Hepatocyte (in vitro differentiated cells): Measurements from ENCODE around the gene LDHAL6B. TPM values are rescaled to one million over a fixed set of nuclear protein-coding genes. Genes with fewer than 3 reads are reported as not detected.

ENCODE experiments used
- DNase-seq: peaks from one replicate; pipeline ENCODE4 v3.0.0-alpha.2; 2016; ENCODE audit warnings: low spot score
- H2AFZ ChIP-seq: fragments of 200-600 bp; sonication (generic); 2 replicates; pipeline ENCODE4 v1.6.0; 2016; ENCODE audit warnings: antibody characterized with exemption, mild to moderate bottlenecking
- H3K27ac ChIP-seq: fragments of 200-600 bp; sonication (generic); 2 replicates; pipeline ENCODE4 v1.5.1; 2016; ENCODE audit warnings: mild to moderate bottlenecking
- H3K27me3 ChIP-seq: fragments of 200-600 bp; sonication (generic); 2 replicates; pipeline ENCODE4 v1.6.1; 2016
- H3K36me3 ChIP-seq: fragments of 200-600 bp; sonication (generic); replicated peaks from 2 replicates; pipeline ENCODE4 v1.5.1; 2016; ENCODE audit warnings: low read depth; ENCODE audit not compliant: insufficient read depth
- H3K4me1 ChIP-seq: fragments of 200-600 bp; sonication (generic); 2 replicates; pipeline ENCODE4 v1.5.1; 2016; ENCODE audit warnings: mild to moderate bottlenecking, moderate library complexity; ENCODE audit not compliant: insufficient read depth
- H3K4me2 ChIP-seq: fragments of 200-600 bp; sonication (generic); 2 replicates; pipeline ENCODE4 v1.6.0; 2016
- H3K4me3 ChIP-seq: fragments of 200-600 bp; sonication (generic); 2 replicates; pipeline ENCODE4 v1.5.1; 2016; ENCODE audit warnings: mild to moderate bottlenecking
- H3K79me2 ChIP-seq: fragments of 200-600 bp; sonication (generic); 2 replicates; pipeline ENCODE4 v1.6.0; 2017; ENCODE audit warnings: mild to moderate bottlenecking
- H3K9me2 ChIP-seq: fragments of 200-600 bp; sonication (generic); replicated peaks from 2 replicates; pipeline ENCODE4 v1.6.0; 2017; ENCODE audit warnings: mild to moderate bottlenecking; ENCODE audit not compliant: insufficient read depth
- H3K9me3 ChIP-seq: fragments of 200-600 bp; sonication (generic); 2 replicates; pipeline ENCODE4 v1.5.1; 2016; ENCODE audit warnings: low read depth, mild to moderate bottlenecking
- H4K20me1 ChIP-seq: fragments of 200-600 bp; sonication (generic); 2 replicates; pipeline ENCODE4 v1.6.0; 2016; ENCODE audit warnings: mild to moderate bottlenecking; ENCODE audit not compliant: insufficient read depth, poor library complexity, severe bottlenecking
- CTCF ChIP-seq: fragments of 200-600 bp; sonication (generic); IDR thresholded peaks from 2 replicates; pipeline ENCODE4 v1.5.1; 2016; ENCODE audit warnings: antibody characterized with exemption, mild to moderate bottlenecking; ENCODE audit not compliant: poor library complexity
- EZH2 ChIP-seq: fragments of 200-600 bp; sonication (generic); IDR thresholded peaks from 2 replicates; pipeline ENCODE4 v1.6.1; 2016; ENCODE audit warnings: antibody characterized with exemption, mild to moderate bottlenecking, borderline replicate concordance
- EZH2phosphoT487 ChIP-seq: fragments of 200-600 bp; sonication (generic); IDR thresholded peaks from one replicate; pipeline ENCODE4 v1.6.1; 2018; ENCODE audit warnings: antibody characterized with exemption, mild to moderate bottlenecking, low read depth, moderate library complexity; ENCODE audit not compliant: unreplicated experiment, severe bottlenecking
- WGBS: methylation state at CpG from one replicate; pipeline ENCODE4 v1.1.6; 2016; ENCODE audit warnings: low lambda C conversion rate; ENCODE audit errors: missing lambda C conversion rate; 5-methylcytosine and 5-hydroxymethylcytosine counted together
- polyA plus RNA-seq: library from polyadenylated mRNA; unstranded; fragments of >200 nt; fragmentation: Nextera tagmentation; extraction: Ambion mirVana; gene quantifications from 2 replicates; pipeline ENCODE4 v1.2.1, GENCODE V29; 2016
- total RNA-seq: library from RNA; depleted of rRNA; stranded (reverse); fragments of >200 nt; gene quantifications from 2 replicates; pipeline ENCODE4 v1.2.3, GENCODE V29; 2014

The LDHAL6B gene
- total and polyA plus RNA-seq, 2 experiments from 2014 or later, result 0.17 TPM; not detected in 1

- DNase-seq, result peak; percentile 27
- H3K36me3 ChIP-seq, result no peaks in the 10 kb centered on the region
- H3K4me1 ChIP-seq, result no peaks in the 10 kb centered on the region
- no peaks in the 10 kb centered on the region for H3K79me2 ChIP-seq
- no peaks in the 10 kb centered on the region for H3K27me3 ChIP-seq
- H3K4me3 ChIP-seq, result no peak overlapping the region
- no peaks in the 10 kb centered on the region for H4K20me1 ChIP-seq
- H3K9me3 ChIP-seq, result no peaks in the 10 kb centered on the region
- peak overlapping the region; percentile 37 for H3K27ac ChIP-seq
- no peak overlapping the region for H2AFZ ChIP-seq
- no peak overlapping the region for H3K4me2 ChIP-seq
- TF ChIP-seq EZH2phosphoT487 (no peak), EZH2 (no peak), CTCF (no peak)
- no peaks in the 10 kb centered on the region for H3K9me2 ChIP-seq
- 88% methylated on average over 1 of the region's 1 CpG for WGBS
Measured at GRCh38 chr15:59236394-59236793, 29.8 kb downstream of the LDHAL6B start.

GRCh38 chr15:59237119-59237855 is 30.6 kb downstream of the LDHAL6B start:
- no peak for DNase-seq
- Histone ChIP-seq H3K4me3 (no peak overlapping the region), H3K36me3 (no peaks in the 10 kb centered on the region), H2AFZ (no peak overlapping the region), H3K4me2 (no peak overlapping the region), H3K27ac (peak overlapping the region; percentile 37), H3K9me2 (no peaks in the 10 kb centered on the region), H4K20me1 (no peaks in the 10 kb centered on the region), H3K27me3 (no peaks in the 10 kb centered on the region), H3K4me1 (no peaks in the 10 kb centered on the region), H3K79me2 (no peaks in the 10 kb centered on the region), H3K9me3 (no peaks in the 10 kb centered on the region)
- TF ChIP-seq EZH2phosphoT487 (no peak), CTCF (no peak), EZH2 (no peak)
- 96% methylated on average over 8 of the region's 8 CpGs for WGBS

- Histone ChIP-seq H3K9me3 (no peaks in the 10 kb centered on the region), H3K27me3 (no peaks in the 10 kb centered on the region), H2AFZ (no peak overlapping the region), H3K9me2 (no peaks in the 10 kb centered on the region), H3K4me3 (no peak overlapping the region), H3K27ac (no peak overlapping the region), H3K4me1 (no peaks in the 10 kb centered on the region), H3K36me3 (no peaks in the 10 kb centered on the region), H4K20me1 (no peaks in the 10 kb centered on the region), H3K79me2 (no peaks in the 10 kb centered on the region), H3K4me2 (no peak overlapping the region)
- DNase-seq, result no peak
- WGBS, result 87% methylated on average over 5 of the region's 5 CpGs
- TF ChIP-seq EZH2, result no peak
- no peak for TF ChIP-seq EZH2phosphoT487
- TF ChIP-seq CTCF, result no peak
Measured at GRCh38 chr15:59237924-59238331, 31.3 kb downstream of the LDHAL6B start.
